ENCODE data around the gene SCN1B.
"Not testable (repeated sequence)": the region's sequence is repeated elsewhere in the genome, so short reads cannot be mapped to it uniquely, and the experiment has no call there.

The SCN1B gene

GRCh38 chr19:35034588-35035382 is 4.5 kb downstream of the SCN1B start:
- no peak for DNase-seq

- DNase-seq, result peak in 12 of 56 donors; percentile 13 to 58 (median 24)
Observed at GRCh38 chr19:35037716-35038622, 7.7 kb downstream of the SCN1B start.

GRCh38 chr19:35038623-35039512 is 8.6 kb downstream of the SCN1B start:
- peak in 1 of 56 donors; percentile 12 for DNase-seq

GRCh38 chr19:35039881-35040825 is 9.9 kb downstream of the SCN1B start:
- no peak for DNase-seq

GRCh38 chr19:35040826-35041547 is 10.7 kb downstream of the SCN1B start:
- DNase-seq, result peak in 41 of 56 donors; percentile 13 to 75 (median 52)

GRCh38 chr19:35041548-35042055 is 11.3 kb downstream of the SCN1B start, which contains the start of gene HPN:
HPN (plus strand) TSS chr19:35041721; CDS start chr19:35042507, 786 bp downstream.
- no peak for DNase-seq

GRCh38 chr19:35042056-35042730 is 11.9 kb downstream of the SCN1B start:
- DNase-seq, result no peak

GRCh38 chr19:35042954-35043604 is 12.8 kb downstream of the SCN1B start:
- DNase-seq, result no peak

GRCh38 chr19:35043906-35044305 is 13.6 kb downstream of the SCN1B start:
- peak in 2 of 56 donors; percentile 50 for DNase-seq

- DNase-seq, result peak in 45 of 56 donors; percentile 11 to 84 (median 56)
Observed at GRCh38 chr19:35044317-35045117, 14.2 kb downstream of the SCN1B start.

- DNase-seq, result peak in 26 of 56 donors; percentile 6 to 67 (median 32)
Observed at GRCh38 chr19:35045667-35046300, 15.5 kb downstream of the SCN1B start.

GRCh38 chr19:35046461-35046860 is 16.2 kb downstream of the SCN1B start:
- peak in 1 of 56 donors; percentile 33 for DNase-seq

- peak in 52 of 56 donors; percentile 15 to 92 (median 68) for DNase-seq
Observed at GRCh38 chr19:35048911-35049411, 18.7 kb downstream of the SCN1B start.

GRCh38 chr19:35049456-35049855 is 19.2 kb downstream of the SCN1B start:
- peak in 1 of 56 donors; percentile 69 for DNase-seq

GRCh38 chr19:35050662-35051061 is 20.4 kb downstream of the SCN1B start:
- DNase-seq, result not testable (repeated sequence)

- not testable (repeated sequence) for DNase-seq
Observed at GRCh38 chr19:35051268-35051667, 21.0 kb downstream of the SCN1B start.

All from amygdala (tissue), 56 donors.